Measurements from ENCODE around the gene DCUN1D3. TPM values are rescaled to one million over a fixed set of nuclear protein-coding genes. Genes with fewer than 3 reads are reported as not detected.
"Not testable (repeated sequence)": the region's sequence is repeated elsewhere in the genome, so short reads cannot be mapped to it uniquely, and the experiment has no call there.

DCUN1D3 gene
- total RNA-seq, 1 donor from 2014 or later: 187 TPM

- no peak for DNase-seq (ENCODE audit: low spot score)
Measured at GRCh38 chr16:20865420-20866131, 34.6 kb downstream of the DCUN1D3 start.

GRCh38 chr16:20864376-20864775 lies 35.8 kb downstream of the DCUN1D3 start:
- DNase-seq (ENCODE audit: low spot score): not testable (repeated sequence)

- DNase-seq (ENCODE audit: low spot score): no peak
Measured at GRCh38 chr16:20862162-20862960, 37.8 kb downstream of the DCUN1D3 start.

DNA sequence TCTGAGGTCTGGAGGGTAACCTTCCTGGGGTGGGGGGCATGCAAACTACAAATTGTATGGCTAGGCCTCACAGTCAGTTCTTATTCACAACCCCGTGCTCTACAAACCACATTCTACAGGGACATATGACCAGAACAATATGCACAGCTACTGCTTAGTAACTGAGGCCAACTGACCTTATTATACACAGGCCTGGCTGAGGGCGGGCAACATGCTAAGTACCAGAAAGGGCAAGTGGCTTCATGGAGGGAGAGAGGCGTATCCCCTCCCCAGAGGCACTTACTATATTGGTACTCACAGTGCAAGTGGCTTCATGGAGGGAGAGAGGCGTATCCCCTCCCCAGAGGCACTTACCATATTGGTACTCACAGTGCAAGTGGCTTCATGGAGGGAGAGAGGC lies 39.2 kb downstream of the DCUN1D3 start:
- not testable (repeated sequence) for DNase-seq (ENCODE audit: low spot score)

GRCh38 chr16:20860361-20860760 lies 39.8 kb downstream of the DCUN1D3 start:
- DNase-seq (ENCODE audit: low spot score): no peak

GRCh38 chr16:20859699-20860098 lies 40.5 kb downstream of the DCUN1D3 start:
- no peak for DNase-seq (ENCODE audit: low spot score)

DNA sequence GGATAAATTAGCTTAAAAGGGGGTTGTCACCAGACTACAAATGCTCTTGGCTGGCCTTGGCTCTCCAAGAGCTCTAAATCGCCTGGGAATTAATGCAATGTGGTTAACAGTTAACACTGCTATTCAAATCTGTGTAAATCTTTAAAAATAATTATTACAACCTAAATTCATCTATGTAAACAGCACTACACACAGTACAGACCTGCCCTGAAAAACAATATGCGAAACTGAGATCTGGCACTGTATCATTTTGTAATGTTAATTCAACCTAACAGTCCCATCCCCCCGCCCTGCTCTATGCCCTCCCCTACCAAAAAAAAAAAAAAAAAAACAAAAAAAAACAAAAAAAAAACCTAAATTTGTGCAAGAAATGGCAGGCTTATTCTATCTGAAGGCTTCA lies 40.9 kb downstream of the DCUN1D3 start:
- no peak for DNase-seq (ENCODE audit: low spot score)

DNA sequence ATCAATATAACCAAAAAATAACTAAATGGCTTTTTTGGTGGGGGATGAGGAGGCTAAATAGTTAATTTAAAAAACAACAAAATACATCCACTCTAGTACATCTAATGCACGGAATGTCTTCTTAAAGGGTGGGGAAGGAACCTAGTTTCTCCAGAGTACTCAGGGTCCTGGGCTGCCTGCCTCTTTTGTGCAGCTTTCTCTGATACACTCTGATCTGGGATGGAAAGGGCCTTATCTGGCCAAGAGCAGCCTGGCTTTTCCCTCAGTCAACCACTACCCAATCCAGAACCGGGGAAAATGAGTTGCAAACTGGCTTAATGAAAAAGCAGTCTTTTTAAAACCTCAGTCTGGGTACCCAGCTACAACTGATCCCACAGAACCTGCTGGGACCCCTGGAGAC lies 42.9 kb downstream of the DCUN1D3 start:
- DNase-seq (ENCODE audit: low spot score): no peak

- no peak for DNase-seq (ENCODE audit: low spot score)
Measured at GRCh38 chr16:20854963-20855362, 45.2 kb downstream of the DCUN1D3 start.

DNA sequence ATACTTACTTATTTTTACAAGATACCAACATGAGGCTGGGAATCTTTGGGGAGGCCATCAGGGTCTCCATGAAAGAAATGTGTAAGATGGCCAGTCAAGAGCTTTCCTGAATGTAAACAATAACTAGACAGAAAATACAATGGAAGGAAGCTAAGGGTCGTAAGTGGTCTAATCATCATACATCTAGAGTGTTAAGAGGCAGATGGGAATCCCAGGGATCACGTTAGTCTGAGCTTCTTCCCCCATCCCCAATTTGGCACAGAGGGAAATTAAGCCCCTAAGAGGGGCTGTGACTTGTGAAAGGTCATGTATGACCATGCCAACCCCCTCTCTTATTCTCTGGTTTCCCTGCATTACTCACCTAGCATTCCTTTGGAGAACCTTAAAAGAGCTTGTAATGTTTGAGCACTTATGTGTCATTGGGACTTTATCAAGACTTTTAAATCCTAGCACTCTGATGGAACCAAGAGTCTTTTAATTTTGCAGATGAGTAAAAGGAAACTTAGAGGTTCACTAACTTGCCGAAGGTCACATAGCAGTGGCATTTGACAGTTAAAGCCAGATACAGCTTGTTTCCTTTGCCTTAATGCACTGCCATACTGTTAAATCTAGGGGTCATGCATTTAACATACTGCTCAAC lies 46.1 kb downstream of the DCUN1D3 start:
- no peak for DNase-seq (ENCODE audit: low spot score)

- no peak for DNase-seq (ENCODE audit: low spot score)
Measured at GRCh38 chr16:20853143-20853542, 47.0 kb downstream of the DCUN1D3 start.

- DNase-seq (ENCODE audit: low spot score): no peak
Measured at GRCh38 chr16:20851601-20852000, 48.6 kb downstream of the DCUN1D3 start.

- DNase-seq (ENCODE audit: low spot score): no peak
Measured at GRCh38 chr16:20850981-20851380, 49.2 kb downstream of the DCUN1D3 start.

DNA sequence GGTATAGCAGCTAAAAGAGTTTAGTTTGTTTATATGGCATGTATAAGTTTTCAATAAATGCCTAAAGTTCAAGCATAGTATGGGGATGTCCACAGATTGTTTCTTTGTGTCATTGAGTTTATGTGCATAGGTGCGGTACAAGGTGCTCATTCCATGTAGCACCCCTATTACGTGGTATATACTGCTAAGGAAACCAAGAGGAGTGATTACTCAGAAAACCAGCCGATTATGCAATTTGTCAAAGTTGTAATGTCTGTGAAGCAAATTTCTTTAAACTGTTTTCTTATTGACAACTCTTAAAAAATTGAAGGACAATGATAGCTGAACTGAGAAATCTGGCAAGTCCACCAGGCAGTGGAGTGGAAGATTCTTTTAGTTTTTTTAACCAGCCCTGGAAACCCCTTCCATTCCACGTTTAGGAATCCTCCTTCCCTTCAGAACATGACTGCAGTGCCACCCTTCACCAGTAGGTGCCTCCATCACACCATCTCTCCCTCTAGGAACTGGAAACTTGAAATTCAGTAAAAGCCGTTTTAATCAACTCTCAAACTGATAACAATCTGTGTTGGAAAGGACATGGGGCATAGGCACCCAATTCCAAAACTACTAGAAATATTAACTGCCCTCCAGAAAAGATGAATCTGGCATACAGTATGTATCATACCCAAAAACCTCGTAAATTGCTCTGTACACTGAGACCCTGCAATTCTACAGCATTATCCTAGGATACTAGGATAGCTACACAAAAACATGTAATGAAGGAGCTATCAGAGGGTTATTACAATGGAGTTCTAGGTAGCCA lies 50.4 kb downstream of the DCUN1D3 start:
- no peak for DNase-seq (ENCODE audit: low spot score)

GRCh38 chr16:20847550-20847949 lies 52.6 kb downstream of the DCUN1D3 start:
- no peak for DNase-seq (ENCODE audit: low spot score)

- DNase-seq (ENCODE audit: low spot score): no peak
Measured at GRCh38 chr16:20846551-20846950, 53.6 kb downstream of the DCUN1D3 start.

DNA sequence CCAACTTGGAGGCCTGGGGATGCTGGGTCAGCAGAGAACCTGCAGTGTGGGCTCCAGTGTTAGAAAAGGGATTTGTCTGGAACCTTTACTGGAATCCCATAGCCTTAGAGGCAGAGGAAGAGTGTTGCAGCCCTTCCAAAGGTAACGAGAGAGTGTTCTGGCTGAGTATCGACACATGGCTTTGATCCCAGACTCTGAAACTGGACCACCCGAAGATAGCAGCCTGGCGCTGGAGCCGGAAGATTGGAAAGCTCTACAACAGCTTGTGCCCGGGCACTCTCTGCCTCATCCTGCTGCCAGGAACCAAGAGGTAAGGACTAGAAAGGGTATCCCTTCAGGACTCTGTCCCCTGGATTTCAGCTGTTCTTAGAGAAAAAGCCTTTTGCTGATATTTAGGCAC lies 54.1 kb downstream of the DCUN1D3 start:
- DNase-seq (ENCODE audit: low spot score): no peak

GRCh38 chr16:20844588-20844987 lies 55.6 kb downstream of the DCUN1D3 start:
- DNase-seq (ENCODE audit: low spot score): no peak

GRCh38 chr16:20844054-20844453 lies 56.1 kb downstream of the DCUN1D3 start:
- no peak for DNase-seq (ENCODE audit: low spot score)

- no peak for DNase-seq (ENCODE audit: low spot score)
Measured at GRCh38 chr16:20839504-20839903, 60.7 kb downstream of the DCUN1D3 start.

DNA sequence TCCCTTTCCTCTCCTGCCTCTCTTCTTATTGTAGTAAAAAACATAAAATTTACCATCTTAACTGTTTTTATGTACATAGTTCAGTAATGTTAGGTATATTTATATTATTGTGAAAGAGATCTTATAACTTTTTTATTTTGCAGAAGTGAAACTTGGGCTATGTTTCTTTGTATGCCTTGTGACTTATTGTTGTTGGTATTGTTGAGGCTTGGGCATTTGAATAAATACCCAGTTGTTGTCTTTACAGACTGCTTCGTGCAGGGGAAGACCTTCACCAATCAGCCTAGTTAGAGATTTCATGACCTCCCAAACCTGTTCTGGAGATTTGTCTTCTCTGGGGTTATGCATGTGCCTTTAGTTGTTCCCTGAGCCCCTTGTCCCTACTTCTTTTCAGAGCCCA lies 61.9 kb downstream of the DCUN1D3 start:
- no peak for DNase-seq (ENCODE audit: low spot score)
